Measurements from ENCODE around the gene RPS6KC1. TPM values are rescaled to one million over a fixed set of nuclear protein-coding genes. Genes with fewer than 3 reads are reported as not detected.
"Not testable (repeated sequence)": the region's sequence is repeated elsewhere in the genome, so short reads cannot be mapped to it uniquely, and the experiment has no call there.

RPS6KC1 gene
- polyA plus RNA-seq, 3 donors, result 20.3 to 21.2 (median 20.9) TPM

DNA sequence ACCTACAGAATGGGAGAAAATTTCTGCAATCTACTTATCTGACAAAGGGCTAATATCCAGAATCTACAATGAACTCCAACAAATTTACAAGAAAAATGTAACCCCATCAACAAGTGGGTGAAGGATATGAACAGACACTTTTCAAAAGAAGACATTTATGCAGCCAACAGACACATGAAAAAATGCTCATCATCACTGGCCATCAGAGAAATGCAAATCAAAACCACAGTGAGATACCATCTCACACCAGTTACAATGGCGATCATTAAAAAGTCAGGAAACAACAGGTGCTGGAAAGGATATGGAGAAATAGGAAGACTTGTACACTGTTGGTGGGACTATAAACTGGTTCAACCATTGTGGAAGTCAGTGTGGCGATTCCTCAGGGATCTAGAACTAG lies 168.0 kb downstream of the RPS6KC1 start:
- not testable (repeated sequence) for DNase-seq

DNA sequence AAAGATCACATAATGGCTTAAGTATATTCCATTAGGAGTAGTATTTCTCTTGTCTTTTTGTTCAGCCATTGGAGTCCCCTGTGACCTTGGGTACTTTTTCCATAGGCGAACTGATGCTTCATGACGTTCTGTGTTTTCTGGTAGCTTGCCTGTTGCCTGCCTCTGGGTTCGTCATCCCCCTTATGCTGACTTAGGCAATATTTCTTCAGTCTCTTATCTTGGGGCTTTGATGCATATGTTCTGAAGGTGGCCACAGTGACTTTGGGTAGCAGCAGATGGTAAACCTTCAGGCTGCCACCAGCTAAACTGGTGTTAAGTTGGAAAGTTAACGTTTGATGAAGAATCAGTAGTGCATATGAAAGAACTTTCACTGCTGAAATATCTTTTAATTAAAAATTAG lies 170.2 kb downstream of the RPS6KC1 start:
- DNase-seq, result no peak

DNA sequence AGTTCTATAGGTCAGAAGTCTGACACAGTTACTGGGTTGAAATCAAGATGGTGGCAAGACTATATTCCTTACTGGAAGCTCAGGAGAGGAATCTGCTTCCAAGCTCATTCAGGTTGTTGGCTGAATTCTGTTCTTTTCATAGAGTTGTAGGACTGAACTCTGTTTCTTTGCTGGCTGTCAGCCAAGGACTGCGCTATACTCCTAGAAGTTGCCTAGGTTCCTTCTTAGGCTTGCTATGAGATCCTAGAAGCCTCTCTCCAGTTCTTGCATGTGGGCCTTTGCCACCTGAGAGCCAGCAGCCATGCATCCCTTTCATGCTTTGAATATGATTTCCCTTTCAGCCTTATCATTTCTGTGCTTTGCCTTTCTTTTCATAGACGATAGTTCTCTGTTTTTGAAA lies 176.4 kb downstream of the RPS6KC1 start:
- no peak for DNase-seq

DNA sequence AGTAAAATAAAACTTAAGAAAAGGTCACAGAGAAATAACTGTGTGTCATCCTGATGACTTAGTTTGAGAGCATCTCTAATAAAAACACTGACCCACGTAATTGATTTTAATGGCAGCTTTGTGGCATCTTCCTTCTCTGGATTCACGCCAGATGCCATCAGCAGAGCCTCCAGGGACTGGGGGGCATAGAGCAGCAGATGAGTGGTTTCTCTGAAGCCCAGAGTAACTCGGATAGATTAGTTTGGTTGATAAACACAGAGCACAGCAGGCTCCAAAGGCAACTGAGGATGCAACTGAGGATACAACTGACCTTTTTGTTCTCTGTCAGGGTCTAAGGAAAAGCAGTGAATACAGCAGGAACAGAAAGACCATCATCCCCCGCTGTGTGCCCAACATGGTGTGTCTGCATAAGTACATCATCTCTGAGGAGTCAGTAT lies 180.8 kb downstream of the RPS6KC1 start:
- no peak for DNase-seq

DNA sequence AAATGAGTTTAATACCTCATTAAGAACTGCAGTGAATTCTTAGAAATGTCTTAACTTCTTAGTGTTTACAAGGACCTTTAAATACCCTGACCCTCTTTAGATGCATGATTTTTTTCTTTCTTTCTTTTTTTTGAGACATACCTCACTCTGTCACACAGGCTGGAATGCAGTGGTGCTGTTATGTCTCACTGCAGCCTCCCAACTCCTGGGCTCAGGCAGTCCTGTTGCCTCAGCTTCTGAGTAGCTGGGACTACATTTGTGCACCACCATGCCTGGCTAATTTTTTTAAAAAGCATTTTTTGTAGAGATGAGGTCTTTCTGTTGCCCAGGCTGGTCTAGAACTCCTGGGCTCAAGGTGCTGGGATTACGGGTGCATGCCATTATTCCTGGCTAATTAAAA lies 191.8 kb downstream of the RPS6KC1 start:
- DNase-seq, result no peak

DNA sequence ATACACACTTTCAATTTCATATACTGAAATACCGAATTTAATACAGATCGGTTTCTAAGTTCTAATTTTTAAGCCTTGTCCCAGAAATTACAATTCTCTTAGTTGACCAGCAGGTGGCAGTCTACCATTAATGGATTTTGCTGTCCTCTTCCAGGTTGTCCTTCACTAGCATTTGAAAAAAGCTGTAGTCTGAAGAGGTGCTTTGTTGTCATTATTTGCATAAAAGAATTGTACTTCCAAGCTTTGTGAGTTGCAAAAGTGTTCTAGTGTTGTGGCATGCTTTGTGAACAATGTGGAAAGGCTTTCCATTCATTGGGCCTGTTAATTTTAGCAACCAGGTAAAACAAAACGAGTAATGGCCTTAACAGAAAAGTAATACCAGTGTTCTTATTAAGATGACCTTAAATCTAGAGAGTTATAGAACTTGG lies 193.6 kb downstream of the RPS6KC1 start:
- peak; percentile 48 for DNase-seq

DNA sequence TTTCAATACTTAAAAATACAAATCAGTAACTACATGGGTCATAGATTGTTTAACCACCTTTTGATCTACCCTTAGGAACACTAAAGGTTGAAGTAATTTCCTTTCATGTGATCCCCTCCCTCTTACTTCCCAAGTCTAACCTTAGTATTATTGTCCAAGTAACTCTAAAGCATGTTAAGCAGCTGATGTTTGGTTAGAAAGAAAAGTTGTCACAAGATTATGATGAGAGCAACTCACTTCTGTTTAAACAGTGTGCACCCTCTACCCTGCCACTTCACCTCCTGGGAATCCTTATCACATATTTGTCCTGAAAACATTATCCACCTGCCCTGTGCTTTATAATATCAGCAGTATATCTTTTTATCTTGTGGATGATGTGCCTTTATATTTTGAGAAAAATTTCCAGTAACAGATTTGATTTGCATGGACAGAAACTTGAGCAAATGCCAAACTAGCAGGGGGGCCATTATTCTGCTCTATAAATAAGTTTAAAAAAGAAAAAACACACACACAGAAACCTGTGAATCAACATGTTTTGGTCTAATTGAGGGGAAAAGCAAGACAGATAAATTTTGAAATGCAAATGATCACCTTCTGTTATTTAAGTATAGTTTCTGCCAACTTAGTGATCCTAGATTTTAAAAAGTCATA lies 194.3 kb downstream of the RPS6KC1 start:
- no peak for DNase-seq

DNA sequence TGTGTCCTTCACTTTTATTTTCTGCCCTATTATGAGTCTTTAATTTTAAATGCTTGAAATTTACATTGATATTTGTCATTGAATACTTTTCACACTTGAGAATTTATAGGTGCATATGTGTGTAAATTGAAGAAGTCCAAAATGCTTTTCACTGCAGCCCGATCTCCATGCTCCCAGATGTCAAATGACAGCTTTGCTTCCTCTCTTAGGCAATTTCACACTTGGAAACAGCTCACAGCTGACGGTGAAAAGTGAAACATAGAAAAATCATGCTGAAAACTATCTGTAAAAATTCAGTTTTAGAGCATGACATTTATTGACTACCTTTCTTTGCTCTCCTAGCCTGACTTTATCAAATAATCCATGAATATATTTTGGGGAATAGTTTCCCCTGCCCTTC lies 196.0 kb downstream of the RPS6KC1 start:
- no peak for DNase-seq

DNA sequence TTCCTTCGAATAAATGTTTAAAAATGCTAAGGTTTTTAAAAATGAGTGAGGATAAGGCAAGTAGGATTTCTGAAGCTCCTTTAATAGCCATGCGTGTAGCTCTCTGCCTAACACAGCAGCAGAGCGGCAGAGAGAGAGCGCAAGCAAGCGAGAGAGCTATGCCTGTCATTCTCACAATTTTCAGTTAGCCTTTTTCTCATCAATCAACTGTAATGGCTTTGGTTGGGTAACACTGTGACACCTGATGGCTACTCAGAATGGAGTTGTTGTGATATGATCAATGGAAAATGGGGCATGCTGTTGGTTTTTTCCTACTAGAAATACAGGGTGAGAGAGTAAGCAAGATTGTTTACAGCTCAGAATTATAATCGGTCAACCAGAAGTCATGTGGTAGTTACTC lies 198.4 kb downstream of the RPS6KC1 start:
- no peak for DNase-seq

DNA sequence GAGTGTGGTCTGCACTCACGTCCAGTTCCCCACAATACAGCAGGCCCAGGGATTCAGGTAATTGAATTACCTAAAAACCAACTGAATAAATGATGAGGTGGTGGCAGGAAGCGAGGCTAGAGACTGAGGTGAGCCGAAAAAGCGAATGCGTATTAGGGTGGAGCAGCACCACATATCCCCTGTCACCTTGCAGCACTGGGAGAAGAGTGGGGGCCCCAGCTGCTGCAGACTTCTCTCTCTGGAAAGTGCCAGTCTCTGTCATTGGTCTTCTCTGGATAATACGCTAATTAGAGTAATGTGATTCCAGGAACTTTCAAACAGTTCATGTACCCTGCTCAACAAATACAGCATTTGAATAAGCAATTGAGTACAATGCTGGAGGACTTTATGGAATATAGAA lies 199.0 kb downstream of the RPS6KC1 start:
- DNase-seq, result no peak

DNA sequence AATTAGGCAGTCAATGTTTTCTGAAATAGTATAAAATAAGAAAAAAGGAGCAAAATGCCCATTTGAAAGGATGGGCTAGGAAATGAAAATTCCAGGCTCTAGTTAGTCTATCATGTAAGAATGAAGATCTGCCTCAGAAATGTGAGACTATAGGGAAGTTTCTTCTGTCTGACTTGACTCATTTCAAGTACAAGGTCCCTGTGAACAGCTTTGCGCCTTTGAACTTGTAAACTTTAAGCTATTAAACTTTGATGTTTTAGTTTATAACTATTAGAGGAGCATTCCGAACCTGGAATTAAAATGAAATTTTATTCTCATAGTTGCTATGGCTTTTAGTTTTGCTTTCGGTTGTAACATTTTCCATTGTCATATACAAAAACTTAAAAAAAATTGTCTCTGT lies 199.4 kb downstream of the RPS6KC1 start:
- DNase-seq, result no peak

DNA sequence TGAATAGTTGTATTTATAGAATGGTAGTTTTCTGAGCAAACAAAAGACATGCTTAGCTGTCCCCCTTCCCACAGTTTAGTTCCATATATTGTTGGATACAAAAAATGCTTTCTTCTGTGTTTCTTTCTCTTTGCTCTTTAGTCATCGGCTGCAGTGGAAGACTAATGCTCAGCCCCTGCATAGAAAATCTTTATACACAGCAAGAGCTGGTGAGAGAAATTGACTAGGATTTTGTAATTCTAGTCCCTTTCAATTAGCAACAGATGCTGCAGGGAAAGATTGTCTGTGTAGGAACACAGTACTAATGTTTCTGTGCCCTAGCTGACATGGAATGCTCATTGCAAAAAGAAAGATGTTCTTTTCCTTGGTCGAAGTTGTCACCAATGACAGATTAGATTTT lies 200.9 kb downstream of the RPS6KC1 start:
- DNase-seq, result no peak

DNA sequence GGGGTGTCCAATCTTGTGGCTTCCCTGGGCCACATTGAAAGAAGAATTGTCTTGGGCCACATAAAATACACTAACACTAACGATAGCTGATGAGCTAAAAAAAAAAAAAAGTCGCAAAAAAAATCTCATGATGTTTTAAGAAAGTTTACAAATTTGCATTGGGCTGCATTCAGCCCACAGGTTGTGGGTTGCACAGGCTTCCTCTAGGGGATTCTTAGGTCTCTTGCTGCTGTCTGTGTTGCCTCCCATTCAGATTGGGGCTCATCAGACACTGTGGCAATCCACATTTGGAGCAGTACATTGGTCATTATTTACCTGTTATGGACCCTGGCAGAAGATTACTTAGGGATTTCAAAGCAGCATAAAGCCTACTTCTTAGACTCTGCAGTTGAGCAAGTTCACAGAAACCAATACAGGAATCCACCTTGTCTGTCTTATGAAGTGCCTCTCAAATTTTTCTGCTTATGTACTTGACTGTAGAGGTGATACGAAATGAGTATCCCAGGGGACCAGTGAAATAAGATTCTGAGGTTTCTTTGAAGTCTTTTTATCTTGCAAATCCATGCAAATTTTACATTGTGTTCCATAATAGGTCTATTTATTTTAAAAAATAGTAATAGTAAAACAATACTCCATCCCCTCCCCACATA lies 205.5 kb downstream of the RPS6KC1 start:
- no peak for DNase-seq

DNA sequence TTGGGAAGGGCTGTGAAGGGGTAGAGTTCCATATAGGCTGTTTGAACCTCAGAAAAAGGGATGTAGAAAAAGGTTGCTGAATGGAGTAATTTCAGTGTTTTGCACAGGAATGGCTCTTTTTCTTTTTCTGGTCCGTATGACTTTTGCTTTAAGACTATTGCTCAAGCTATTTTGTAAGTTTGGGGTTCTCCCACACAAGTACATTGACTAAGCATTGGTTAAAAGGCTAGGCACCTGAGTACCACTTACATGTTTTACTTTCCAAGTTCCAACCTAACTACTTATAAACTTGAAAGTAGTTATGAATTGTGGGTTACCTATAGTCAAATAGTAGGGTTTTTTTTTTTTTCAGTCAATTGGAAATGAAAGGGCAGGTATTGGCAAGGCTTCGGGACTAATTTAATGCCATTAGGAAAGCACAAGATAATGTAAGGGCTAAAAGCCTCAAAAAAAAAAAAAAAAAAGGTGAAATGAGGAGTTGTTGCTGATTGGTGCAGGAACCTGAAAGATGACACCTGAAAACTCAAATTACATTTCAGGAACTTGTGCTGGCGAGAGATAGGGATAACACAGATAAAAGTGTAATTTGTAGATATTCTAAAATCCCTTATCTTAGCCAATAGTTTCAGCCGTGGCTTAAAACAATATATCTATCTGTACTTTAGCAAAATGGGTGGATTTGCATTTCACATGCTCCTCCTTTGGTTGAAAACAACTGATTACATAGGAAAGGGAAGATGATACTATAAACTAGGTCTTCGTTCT lies 209.5 kb downstream of the RPS6KC1 start:
- no peak for DNase-seq

DNA sequence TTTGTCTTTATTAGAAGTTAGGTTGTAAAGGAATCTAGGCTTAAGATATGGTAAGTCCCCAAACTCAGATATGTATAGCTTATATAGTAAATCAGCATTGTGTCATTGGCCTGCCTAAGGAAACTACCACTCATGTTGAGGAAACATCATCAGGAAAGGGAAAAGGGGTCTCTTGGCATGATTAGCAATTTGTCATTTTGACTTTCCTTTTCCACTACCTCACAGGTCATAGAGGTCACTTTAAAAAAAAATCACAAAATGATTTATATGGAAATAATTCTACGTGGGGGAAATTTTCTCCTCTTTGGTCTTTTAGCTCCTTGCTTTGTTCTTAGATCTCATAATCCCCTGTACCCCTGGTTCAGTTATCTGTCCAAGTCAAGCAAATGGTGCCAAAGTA lies 213.5 kb downstream of the RPS6KC1 start:
- no peak for DNase-seq

DNA sequence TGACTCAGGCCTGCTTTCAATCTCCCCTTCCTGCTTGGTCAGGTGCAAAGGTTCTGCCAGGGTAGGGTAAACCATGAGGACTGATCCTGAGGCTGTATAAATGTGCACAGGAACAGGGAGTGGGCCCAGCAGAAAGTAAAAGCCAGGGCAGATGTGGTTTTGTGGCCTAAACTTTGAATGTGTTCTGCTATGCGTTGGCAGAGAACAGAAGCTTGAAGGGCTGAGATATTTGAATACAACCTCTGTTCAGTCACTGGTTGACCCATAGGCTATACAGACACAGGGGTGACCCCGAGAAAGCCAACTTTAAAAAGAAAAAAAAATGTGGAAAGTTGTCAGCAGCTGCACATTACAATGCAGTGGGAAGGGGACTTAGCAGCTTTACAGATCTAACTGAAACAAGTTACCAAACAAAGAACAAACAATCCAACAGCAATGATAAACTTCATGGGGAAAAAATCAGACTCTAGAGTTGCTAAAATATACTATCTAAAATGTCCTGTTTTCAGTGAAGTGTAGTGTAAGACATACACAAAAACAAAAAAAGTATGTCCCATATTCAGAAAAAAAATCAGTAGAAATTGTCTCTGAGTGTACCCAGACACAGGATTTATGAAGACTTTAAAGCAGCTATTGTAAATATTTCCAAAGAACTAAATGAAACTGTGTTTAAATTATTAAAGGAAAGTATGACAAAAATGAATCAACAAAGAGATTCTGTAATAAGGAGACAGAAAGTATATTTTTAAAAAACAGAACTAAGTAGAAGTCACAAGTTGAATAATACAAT lies 216.1 kb downstream of the RPS6KC1 start:
- no peak for DNase-seq

DNA sequence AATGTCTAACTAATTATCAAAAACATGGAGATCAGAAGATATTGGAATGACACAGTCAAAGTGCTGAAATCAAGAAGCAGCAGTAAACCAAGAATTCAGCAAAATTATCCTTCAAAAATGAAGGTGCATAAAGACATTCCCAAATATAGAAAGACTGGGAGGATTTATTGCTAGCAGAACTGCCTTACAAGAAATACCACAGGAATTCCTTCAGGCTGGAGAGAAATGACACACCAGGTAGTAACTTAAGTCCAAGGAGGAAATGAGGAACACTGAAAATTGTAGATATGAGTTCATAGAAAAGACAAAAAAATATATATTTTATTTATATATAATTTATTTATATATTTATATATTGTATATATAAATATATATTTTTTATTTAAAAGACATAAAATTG lies 217.2 kb downstream of the RPS6KC1 start:
- DNase-seq, result no peak

DNA sequence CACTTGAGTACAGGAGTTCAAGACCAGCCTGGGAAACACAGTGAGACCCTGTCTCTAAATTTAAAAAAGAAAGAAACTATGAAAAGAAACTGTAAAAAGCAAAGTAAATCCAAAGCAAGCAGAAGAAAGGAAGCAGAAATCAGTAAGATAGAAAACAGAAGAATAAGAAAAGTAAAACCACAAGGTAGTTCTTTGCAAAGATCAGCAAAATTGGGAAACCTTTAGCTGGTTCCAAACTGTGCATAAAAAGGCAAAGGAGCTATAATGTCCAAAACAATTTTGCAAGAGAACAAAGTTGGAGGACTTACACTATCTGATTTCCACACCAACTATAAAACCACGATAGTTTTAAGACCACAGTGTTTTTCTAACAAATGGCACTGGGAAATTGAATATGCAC lies 218.8 kb downstream of the RPS6KC1 start:
- no peak for DNase-seq

DNA sequence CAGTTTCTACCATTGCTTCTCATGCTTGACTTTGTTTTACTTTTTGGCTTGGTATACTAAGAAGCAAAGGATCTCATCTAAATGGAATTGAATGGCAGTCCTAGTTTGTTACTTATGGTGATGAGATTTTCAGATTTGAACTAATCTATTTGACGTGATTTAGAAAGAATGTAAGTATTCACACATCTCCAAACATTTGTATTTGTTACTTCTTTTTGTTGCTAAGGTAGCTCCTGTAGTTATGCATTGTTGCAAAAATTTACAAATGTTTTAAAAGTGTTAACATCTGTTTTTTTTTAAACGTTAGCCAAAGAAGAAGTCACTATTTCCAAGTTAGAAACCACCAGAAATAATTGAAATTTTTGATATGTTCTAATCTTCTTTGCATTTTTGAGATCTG lies 222.5 kb downstream of the RPS6KC1 start:
- no peak for DNase-seq

DNA sequence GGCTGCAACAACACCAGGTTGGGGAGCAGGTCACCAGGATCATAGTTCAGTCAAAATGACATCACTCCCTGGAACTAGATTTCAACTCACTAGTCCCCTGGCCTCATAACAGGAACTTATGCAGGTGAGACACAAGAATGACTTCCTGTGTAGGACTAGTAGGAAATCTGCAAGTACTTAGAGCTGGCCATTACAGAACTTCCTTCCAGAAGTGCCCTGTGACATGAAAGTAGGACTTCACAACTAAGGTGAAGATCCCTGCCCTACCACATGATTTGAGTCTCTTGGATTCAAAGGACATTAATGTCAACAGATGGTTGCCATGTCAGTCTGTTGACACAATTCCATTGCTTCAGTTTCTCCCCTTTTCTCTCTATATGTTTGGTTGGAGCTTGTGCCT lies 223.1 kb downstream of the RPS6KC1 start:
- DNase-seq, result peak; percentile 21

DNA sequence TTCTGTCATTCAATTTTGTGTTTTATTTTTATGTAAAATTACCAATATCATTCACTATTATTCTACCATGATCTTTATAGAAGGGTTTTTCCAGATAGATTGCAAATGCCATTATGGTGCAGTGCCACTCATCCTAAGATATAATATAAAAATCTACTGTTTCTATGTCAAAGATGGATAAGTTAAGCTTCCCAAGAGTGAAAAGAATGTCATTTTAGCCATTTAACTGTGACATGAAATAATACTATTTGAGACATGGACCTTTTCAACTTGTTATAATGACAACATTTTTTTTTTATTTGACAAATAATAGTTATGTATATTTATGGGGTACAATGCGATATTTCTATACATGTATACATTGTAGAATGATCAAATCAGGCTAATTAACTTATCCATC lies 224.3 kb downstream of the RPS6KC1 start:
- no peak for DNase-seq

DNA sequence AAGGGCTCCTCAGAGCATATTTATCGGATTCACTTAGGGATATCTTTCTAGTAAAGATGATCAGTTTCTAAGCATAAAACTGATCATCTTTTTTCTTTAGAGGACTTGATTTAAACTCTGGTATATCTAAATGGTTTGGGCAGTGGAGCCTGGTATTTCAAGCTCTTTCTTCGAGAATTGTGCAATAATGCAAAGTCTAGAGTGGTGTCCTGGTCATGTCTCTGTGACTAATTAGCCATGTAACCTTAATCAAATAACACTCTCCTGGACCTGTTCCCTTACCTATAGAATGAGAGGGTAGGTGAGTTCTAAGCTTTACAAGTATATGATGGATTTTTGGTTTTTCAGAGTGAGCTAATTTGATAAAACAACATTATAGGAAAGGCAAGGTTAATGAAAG lies 225.2 kb downstream of the RPS6KC1 start:
- no peak for DNase-seq
